K562 (cell line): ENCODE data around the gene RUSC1. TPM values are rescaled to one million over a fixed set of nuclear protein-coding genes. Genes with fewer than 3 reads are reported as not detected.
A peak's percentile ranks its signal among the peaks of the same experiment; 100 is the strongest.

Source experiments
- ARID1B ChIP-seq: fragments of 450-650 bp; IDR thresholded peaks from 2 replicates; pipeline ENCODE4 v1.6.1; 2016; ENCODE audit warnings: antibody characterized with exemption, mild to moderate bottlenecking, inconsistent platforms
- DIDO1 ChIP-seq: fragments of 450-650 bp; IDR thresholded peaks from 2 replicates; pipeline ENCODE4 v1.6.1; 2016; ENCODE audit warnings: low read depth, missing biosample characterization, missing genetic modification characterization
- EP300 ChIP-seq: IDR thresholded peaks from 2 replicates; pipeline ENCODE4 v1.6.1; 2012; ENCODE audit warnings: low read length, improper control_type of control experiment
- ETV1 ChIP-seq: fragments of 450-650 bp; conservative IDR thresholded peaks from 2 replicates; pipeline ENCODE4 v1.6.1; 2016; ENCODE audit warnings: missing genetic modification characterization, control low read depth, low read depth, missing compliant biosample characterization
- EZH2 ChIP-seq: IDR thresholded peaks from 2 replicates; pipeline ENCODE4 v1.6.1; 2012; ENCODE audit warnings: low read depth, mild to moderate bottlenecking, inconsistent platforms, low read length, borderline replicate concordance
- HMG20A ChIP-seq: fragments of 450-650 bp; formaldehyde crosslinking; conservative IDR thresholded peaks from 2 replicates; pipeline ENCODE4 v1.4.0; 2020; ENCODE audit warnings: mild to moderate bottlenecking, mixed read lengths
- HMG20B ChIP-seq: fragments of 250-450 bp; sonication (Bioruptor Pico); IDR thresholded peaks from 2 replicates; pipeline ENCODE4 v1.5.0; 2021; ENCODE audit warnings: mild to moderate bottlenecking
- HSF4 ChIP-seq: fragments of 250-450 bp; sonication (Bioruptor Pico); IDR thresholded peaks from 2 replicates; pipeline ENCODE4 v2.1.2; 2022; ENCODE audit warnings: mild to moderate bottlenecking, moderate library complexity, borderline replicate concordance
- PHB2 ChIP-seq: fragments of 450-650 bp; IDR thresholded peaks from 2 replicates; pipeline ENCODE4 v1.6.1; 2017; ENCODE audit warnings: low read depth
- PRDM10 ChIP-seq: fragments of 450-650 bp; IDR thresholded peaks from 2 replicates; pipeline ENCODE4 v1.6.1; 2018; ENCODE audit not compliant: partially characterized antibody
- SMAD4 ChIP-seq: fragments of 250-450 bp; sonication (Bioruptor Pico); conservative IDR thresholded peaks from 2 replicates; pipeline ENCODE4 v1.8.0; 2021; ENCODE audit warnings: inconsistent platforms, mild to moderate bottlenecking, moderate library complexity
- SNIP1 ChIP-seq: fragments of 450-650 bp; IDR thresholded peaks from 2 replicates; pipeline ENCODE4 v1.7.1; 2017; ENCODE audit warnings: low read depth, mild to moderate bottlenecking
- SOX6 ChIP-seq: fragments of 450-650 bp; IDR thresholded peaks from 2 replicates; pipeline ENCODE4 v1.6.1; 2014; ENCODE audit warnings: mild to moderate bottlenecking
- TRIM28 ChIP-seq: fragments of 450-650 bp; IDR thresholded peaks from 2 replicates; pipeline ENCODE4 v1.6.1; 2017
- YY1 ChIP-seq, 3 experiments: IDR thresholded peaks; 2 replicates each; pipeline ENCODE4 v1.6.1; 2011; ENCODE audit warnings: low read length in 2 of 3, mild to moderate bottlenecking in 2 of 3, moderate library complexity in 2 of 3, borderline replicate concordance in 1 of 3, control low read depth in 1 of 3, low read depth in 1 of 3; ENCODE audit not compliant: insufficient read depth in 3 of 3, insufficient replicate concordance in 2 of 3, control insufficient read depth in 1 of 3, insufficient read length in 1 of 3; ENCODE audit errors: extremely low read depth in 1 of 3
- ZEB2 ChIP-seq: fragments of 450-650 bp; IDR thresholded peaks from 2 replicates; pipeline ENCODE4 v1.6.1; 2016
- ZFX ChIP-seq: sonication (generic); formaldehyde crosslinking; IDR thresholded peaks from 2 replicates; pipeline ENCODE4 v1.8.0; 2022; ENCODE audit warnings: mild to moderate bottlenecking, missing genetic modification reagents, moderate library complexity
- ZNF121 ChIP-seq: sonication (generic); formaldehyde crosslinking; conservative IDR thresholded peaks from 2 replicates; pipeline ENCODE4 v1.8.0; 2022; ENCODE audit warnings: missing genetic modification reagents
- ZNF133 ChIP-seq: fragments of 250-450 bp; sonication (Bioruptor Pico); IDR thresholded peaks from 2 replicates; pipeline ENCODE4 v1.4.0; 2020; ENCODE audit warnings: mild to moderate bottlenecking
- ZNF263 ChIP-seq: sonication (generic); formaldehyde crosslinking; IDR thresholded peaks from 2 replicates; pipeline ENCODE4 v1.8.0; 2022; ENCODE audit warnings: mild to moderate bottlenecking, missing genetic modification reagents, borderline replicate concordance
- ZNF444 ChIP-seq: fragments of 250-450 bp; sonication (Bioruptor Pico); IDR thresholded peaks from 2 replicates; pipeline ENCODE4 v1.4.0; 2020; ENCODE audit warnings: mild to moderate bottlenecking, moderate library complexity
- ZNF695 ChIP-seq: fragments of 450-650 bp; formaldehyde crosslinking; IDR thresholded peaks from 2 replicates; pipeline ENCODE4 v1.4.0; 2020; ENCODE audit warnings: mild to moderate bottlenecking, moderate library complexity
- polyA plus RNA-seq, 8 experiments: library from polyadenylated mRNA; depleted of rRNA in 4 of 8; stranded (reverse) in 5 of 8; unstranded in 3 of 8; fragments of >200 nt; fragmentation: Nextera tagmentation in 2 of 8; fragmentation: Illumina TruSeq in 1 of 8; extraction: Ambion mirVana in 2 of 8; extraction: Trizol in 1 of 8; gene quantifications; 2 replicates each; pipeline versions ENCODE4 v1.2.1 to v1.2.3, GENCODE V29; 2011 to 2014; ENCODE audit warnings: inconsistent platforms in 1 of 8, missing spikeins in 1 of 8
- total RNA-seq, 7 experiments: library from RNA; depleted of rRNA in 6 of 7; stranded (reverse); fragments of >200 nt in 6 of 7; fragmentation: Illumina TruSeq in 2 of 7; extraction: Trizol in 2 of 7; gene quantifications; 2 replicates each; pipeline versions ENCODE4 v1.2.1 to v1.2.3, GENCODE V29; 2011 to 2021; ENCODE audit warnings: low replicate concordance in 1 of 7
- TF ChIP-seq, protein P1 (sequence below): IDR thresholded peaks from 2 replicates; pipeline ENCODE4 v1.6.1; 2011; ENCODE audit not compliant: insufficient read length; ENCODE audit errors: extremely low read depth
- TF ChIP-seq, protein P2 (sequence below), 2 experiments: IDR thresholded peaks; 2 replicates each; pipeline ENCODE4 v1.6.1; 2012; ENCODE audit warnings: improper control_type of control experiment in 2 of 2, low read depth in 2 of 2, low read length in 2 of 2, borderline replicate concordance in 1 of 2

RUSC1 gene
- total and polyA plus RNA-seq, 9 of the 15 experiments (the other 6 are each of a cell fraction or from before 2014, with no cell fraction given), result 5.7 to 68.3 (median 33.6) TPM

DNA sequence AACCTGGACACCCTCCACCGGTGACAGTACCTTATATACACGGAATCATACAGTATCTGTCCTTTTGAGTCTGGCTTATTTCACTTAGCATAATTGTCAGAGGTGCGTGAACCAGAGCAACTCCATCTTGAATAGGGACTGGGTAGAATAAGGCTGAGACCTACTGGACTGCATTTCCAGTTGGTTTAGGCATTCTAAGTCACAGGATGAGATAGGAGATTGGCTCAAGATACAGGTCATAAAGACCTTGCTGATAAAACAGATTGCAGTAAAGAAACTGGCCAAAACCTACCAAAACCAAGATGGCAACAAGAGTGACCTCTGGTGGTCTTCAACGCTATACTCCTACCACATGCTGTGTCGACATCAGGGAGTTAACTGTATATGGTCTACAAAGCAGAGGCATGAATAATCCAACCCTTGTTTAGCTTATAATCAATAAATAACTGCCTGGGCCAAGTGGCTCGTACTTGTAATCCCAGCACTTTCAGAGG, 13.4 kb upstream of the RUSC1 start (continued):
- no peak for TF ChIP-seq ZNF695
- TF ChIP-seq ETV1, result peak; percentile 82
- no peak for TF ChIP-seq ZNF263 (CRISPR knock-in tag)
- TF ChIP-seq TRIM28, result no peak
- TF ChIP-seq YY1 (IDR thresholded peaks at IDR 0.05; ENCODE audit: borderline replicate concordance in 1 of 3, control insufficient read depth in 1 of 3, extremely low read depth in 1 of 3, insufficient read depth in 3 of 3, insufficient read length in 1 of 3, insufficient replicate concordance in 2 of 3, low read depth in 1 of 3, low read length in 2 of 3), result peak in 1 of 3 experiments; percentile 34
- TF ChIP-seq ZNF121 (CRISPR knock-in tag), result no peak
- TF ChIP-seq, protein P1, sequence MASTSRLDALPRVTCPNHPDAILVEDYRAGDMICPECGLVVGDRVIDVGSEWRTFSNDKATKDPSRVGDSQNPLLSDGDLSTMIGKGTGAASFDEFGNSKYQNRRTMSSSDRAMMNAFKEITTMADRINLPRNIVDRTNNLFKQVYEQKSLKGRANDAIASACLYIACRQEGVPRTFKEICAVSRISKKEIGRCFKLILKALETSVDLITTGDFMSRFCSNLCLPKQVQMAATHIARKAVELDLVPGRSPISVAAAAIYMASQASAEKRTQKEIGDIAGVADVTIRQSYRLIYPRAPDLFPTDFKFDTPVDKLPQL, result no peak
- no peak for TF ChIP-seq ZEB2
- no peak for TF ChIP-seq SNIP1
- peak; percentile 58 for TF ChIP-seq ARID1B
- no peak for TF ChIP-seq PHB2
- TF ChIP-seq HSF4 (CRISPR knock-in tag), result peak; percentile 93; the same call in 1 of the 2 replicates
- TF ChIP-seq, protein P2, sequence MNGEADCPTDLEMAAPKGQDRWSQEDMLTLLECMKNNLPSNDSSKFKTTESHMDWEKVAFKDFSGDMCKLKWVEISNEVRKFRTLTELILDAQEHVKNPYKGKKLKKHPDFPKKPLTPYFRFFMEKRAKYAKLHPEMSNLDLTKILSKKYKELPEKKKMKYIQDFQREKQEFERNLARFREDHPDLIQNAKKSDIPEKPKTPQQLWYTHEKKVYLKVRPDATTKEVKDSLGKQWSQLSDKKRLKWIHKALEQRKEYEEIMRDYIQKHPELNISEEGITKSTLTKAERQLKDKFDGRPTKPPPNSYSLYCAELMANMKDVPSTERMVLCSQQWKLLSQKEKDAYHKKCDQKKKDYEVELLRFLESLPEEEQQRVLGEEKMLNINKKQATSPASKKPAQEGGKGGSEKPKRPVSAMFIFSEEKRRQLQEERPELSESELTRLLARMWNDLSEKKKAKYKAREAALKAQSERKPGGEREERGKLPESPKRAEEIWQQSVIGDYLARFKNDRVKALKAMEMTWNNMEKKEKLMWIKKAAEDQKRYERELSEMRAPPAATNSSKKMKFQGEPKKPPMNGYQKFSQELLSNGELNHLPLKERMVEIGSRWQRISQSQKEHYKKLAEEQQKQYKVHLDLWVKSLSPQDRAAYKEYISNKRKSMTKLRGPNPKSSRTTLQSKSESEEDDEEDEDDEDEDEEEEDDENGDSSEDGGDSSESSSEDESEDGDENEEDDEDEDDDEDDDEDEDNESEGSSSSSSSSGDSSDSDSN (IDR thresholded peaks at IDR 0.05; ENCODE audit: borderline replicate concordance in 1 of 2, low read depth in 2 of 2, low read length in 2 of 2), result no peak
- peak; percentile 91 for TF ChIP-seq ZNF444
- TF ChIP-seq SOX6, result no peak
- peak; percentile 98 for TF ChIP-seq SMAD4 (CRISPR knock-in tag)
- TF ChIP-seq PRDM10, result no peak
- peak; percentile 18; the same call in 1 of the 2 replicates for TF ChIP-seq EP300
- no peak for TF ChIP-seq ZFX (CRISPR knock-in tag)
- TF ChIP-seq HMG20A, result 0 out of 2 replicates have a peak, but pooled peaks have one; percentile 41
- TF ChIP-seq HMG20B (CRISPR knock-in tag), result no peak
- TF ChIP-seq EZH2, result no peak
- TF ChIP-seq DIDO1 (tag), result peak; percentile 83; the same call in 1 of the 2 replicates
- TF ChIP-seq ZNF133 (CRISPR knock-in tag), result peak; percentile 90
